ENCODE results near the gene YPEL2.
"Not testable (repeated sequence)": the region's sequence is repeated elsewhere in the genome, so short reads cannot be mapped to it uniquely, and the experiment has no call there.

The YPEL2 gene

DNA sequence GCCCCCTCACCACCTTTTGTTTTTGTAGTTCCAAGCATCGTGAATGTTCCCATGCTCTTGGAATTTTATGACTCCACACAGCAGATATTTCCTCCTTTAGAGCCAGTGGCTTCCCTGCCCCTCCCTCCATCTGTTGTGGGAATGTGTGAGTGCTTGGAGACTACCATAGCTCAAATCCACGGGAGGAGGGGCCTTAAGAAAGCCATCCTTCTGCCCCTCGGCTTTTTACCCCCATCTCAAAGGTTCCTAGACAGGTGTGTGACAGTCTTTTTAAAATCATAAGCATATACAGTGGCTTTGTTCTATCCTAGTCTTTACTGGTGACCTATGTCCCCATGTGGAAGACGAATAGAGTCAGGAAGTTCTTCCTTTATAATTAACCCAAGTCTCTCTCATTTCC is 47.2 kb downstream of the YPEL2 start:
- DNase-seq = no peak

DNA sequence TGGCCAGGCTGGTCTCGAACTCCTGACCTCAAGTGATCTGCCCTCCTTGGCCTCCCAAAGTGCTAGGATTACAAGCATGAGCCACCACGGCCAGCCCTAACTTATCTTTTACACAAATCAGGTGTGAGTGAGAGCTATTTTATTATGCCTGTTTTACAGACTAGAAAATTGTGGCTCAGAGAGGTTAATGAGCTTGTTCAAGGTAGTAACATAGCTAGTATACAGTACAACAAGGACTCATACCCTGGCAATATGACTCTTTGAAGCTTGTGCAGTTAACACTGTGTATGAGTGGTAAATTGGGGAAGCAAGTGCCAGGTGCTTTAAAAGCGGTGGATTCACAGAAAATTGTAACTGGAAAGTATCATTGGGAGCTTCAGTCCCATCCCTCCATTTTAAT is 49.0 kb downstream of the YPEL2 start:
- no peak for DNase-seq

DNA sequence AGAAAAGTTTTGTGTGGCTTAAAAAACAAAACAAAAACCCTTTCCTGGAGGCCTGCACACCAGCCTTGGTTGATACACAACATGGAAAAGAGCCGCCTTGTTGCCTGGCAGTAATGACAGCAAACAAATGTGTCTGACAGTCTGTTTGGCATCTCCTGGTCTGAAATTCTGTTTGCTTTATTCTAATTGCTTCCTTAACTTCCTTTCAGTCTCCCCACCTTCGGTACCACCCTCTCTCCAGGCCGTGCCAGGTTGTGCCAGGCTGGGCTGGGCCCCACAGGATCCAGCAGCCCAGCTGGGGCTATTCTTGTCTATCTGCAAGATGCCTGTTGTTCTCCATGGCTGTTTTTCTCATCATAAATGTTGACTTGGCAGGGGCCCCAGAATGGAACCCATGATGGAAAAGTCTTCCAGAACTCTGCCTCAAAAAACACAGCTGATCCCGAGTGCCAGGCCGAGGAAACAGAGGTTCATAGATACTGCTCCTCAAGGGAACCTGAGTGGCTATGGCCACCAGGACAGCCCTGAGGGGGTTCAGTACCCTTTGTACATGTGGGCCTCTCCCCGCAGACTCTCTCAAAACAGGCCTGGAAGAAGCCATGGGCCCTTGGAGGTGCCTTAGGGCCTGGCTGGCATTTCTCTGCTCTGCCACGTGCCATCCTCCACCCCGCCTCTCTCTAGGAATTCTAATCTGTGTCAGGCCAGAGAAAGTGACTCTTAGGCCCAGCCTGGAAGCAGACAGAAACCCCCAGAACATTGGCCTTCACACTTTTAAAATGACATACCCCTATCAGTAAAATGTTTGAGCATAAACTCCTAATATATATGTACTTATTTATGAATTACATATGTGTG is 50.5 kb downstream of the YPEL2 start:
- no peak for DNase-seq

DNA sequence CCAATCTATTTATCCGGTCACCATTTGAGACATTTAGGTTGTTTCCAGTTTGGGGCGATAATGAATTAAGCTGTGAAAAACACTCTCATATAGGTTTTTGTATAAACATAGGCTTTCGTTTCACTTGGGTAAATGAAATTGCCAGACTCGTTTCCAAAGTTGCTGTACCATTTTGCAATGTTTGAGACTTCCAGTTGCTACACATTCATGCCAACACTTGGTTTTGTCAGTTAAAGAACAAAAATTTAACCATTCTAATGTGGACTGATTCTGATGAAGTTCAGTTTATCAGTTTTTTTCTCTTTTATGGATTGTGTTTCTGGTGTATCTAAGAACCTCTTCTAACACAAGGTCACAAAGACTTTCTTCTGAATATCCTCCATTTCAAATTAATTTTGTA is 52.4 kb downstream of the YPEL2 start:
- DNase-seq = no peak

DNA sequence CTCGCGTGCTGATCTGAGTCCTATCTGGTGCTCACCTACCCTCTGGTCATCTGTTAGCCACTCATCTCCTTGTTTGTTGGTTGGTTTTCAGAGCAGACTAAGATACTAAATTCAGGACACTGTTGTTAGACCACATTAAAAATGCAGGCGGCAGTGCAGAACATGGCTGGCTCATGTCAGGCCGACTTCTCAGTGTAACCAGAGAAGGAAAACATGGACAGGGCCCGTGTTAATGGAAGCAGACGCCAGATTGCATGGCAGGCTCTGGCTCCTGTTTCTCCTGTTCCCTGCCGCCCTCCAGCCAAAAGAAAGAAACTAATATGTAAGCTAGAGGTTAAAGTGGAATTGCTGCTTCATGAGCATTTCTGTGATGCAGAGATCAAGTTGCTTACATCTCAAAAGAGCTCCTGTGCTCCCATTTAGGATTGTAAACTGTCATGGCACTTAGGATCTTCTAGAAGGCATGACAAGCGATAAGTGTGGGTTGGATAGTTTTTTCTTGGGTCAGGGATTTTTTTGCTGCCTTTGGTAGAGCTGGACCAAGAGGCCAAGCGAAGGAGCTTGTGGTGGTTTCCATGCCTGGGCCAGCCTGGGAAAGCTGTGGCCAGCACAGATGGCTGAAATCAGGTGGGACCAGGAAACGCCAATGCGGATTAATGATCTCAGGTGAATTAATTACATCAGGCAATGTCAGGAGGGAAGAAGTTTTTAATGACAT is 56.1 kb downstream of the YPEL2 start:
- no peak for DNase-seq

DNA sequence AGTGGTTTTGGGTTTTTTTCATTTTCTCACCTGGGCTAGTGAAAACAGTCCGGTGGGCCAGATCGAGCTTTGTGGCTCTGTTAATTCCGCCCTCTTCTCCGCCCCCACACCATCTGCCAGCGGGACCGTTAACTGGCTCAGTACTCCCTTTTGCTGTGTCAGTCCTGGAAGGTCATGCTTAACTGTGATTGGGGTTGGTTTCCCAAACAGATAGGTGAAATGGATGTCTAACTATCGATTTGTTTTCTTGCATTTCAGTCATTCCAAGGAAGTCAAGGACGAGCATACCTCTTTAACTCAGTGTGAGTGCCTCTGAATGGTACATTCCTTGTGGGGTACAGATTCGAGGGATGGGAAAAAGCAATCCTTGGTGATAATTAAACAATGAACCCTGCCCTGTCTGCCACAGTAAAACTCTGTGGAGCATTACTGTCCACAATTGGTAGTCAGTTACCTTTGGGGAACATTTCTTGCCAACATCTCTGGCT is 56.7 kb downstream of the YPEL2 start:
- DNase-seq = no peak

DNA sequence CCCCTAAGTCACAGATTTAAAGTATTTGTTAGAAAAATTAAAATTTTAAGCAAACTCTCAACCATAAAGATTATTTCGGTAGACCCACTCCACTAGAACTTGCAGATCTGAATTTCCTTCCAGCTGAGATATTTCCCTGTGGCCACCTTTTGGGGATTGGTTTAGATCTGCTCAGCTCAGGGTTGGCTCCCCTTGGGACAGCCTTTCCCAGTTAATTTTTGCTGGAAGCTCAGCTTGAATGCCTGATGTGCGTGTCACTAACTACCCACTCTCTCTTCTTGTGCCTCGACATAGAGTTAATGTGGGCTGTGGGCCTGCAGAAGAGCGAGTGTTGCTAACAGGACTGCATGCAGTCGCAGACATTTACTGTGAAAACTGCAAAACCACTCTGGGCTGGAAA is 57.6 kb downstream of the YPEL2 start:
- no peak for DNase-seq

DNA sequence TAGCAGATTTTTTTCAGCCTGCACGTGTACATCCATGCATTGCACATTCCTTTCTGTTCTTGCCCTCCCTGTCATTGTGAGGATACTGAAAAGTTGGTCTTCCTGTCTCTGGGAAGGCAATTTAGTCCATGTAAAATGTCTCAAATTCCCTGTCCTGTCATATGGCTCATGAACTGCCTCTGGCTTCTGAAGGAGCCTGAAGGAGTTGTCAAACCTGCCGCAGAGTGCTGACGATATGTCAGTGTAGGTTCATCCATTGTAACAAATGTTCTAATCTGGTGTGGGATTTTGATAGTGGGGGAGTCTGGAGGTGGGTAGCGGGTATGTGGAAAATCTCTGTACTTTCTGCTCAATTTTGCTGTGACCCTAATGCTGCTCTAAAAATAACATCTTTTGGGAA is 59.6 kb downstream of the YPEL2 start:
- no peak for DNase-seq

DNA sequence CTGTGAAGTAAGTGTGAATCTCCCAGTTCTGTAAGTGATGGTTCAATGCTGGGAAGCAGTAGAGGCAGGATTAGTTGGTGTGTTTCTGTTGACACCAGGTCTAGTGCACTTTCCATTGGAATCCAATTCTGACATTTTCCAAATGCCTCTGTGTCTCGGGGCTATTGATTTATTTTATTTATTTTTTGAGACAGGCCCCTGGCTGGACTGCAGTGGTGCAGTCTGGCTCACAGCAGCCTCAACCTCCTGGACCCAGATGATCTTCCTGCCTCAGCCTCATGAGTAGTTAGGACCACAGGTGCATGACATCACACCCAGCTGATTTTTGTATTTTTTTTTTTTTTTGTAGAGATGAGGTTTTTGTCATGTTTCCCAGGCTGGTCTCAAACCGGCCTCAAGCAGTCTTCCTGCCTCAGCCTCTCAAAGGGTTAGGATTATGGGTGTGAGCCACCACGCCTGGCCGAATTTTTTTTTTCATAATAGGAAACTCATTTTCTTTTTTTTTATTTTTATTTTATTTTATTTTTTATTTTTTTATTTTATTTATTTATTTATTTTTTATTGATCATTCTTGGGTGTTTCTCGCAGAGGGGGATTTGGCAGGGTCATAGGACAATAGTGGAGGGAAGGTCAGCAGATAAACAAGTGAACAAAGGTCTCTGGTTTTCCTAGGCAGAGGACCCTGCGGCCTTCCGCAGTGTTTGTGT is 61.7 kb downstream of the YPEL2 start:
- DNase-seq = no peak

DNA sequence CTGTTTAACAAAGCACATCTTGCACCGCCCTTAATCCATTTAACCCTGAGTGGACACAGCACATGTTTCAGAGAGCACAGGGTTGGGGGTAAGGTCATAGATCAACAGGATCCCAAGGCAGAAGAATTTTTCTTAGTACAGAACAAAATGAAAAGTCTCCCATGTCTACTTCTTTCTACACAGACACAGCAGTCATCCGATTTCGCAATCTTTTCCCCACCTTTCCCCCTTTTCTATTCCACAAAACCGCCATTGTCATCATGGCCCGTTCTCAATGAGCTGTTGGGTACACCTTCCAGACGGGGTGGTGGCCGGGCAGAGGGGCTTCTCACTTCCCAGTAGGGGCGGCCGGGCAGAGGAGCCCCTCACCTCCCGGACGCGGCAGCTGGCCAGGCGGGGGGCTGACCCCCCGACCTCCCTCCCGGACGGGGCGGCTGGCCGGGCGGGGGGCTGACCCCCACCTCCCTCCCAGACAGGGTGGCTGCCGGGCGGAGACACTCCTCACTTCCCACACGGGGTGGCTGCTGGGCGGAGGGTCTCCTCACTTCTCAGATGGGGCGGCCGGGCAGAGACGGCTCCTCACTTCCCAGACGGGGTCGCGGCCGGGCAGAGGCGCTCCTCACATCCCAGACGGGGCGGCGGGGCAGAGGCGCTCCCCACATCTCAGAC is 62.4 kb downstream of the YPEL2 start:
- not testable (repeated sequence) for DNase-seq

DNA sequence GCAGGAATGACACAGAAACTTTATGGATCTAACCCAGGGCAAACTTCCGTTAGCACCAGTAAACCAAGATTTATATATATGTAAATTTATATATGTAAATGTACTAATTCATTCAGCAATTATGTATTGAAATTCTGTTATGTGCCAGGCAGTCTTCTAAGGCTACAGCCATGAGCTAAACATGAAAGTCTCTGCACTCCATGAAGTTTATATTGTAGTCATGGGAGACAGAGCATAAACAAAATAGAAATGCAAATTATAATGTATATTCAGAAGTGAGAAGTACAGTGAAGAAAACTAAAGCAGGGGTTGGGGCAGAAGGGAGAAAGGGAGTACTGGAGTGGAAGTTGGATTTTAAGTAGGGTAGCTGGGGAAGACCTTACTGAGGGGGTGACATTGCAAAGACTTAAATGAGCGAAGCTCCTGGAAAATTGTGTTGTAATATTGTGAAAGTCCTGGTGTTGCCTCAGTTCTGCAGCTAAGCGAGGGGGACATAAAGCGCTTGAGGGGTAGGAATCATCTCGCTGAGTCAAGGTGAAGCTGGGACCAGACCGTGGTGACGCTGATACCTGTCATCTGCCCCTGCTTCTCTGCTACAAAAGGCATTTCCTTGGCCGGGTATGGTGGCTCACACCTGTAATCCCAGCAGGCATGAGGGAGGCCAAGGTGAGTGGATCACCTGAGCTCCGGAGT is 64.8 kb downstream of the YPEL2 start:
- no peak for DNase-seq

DNA sequence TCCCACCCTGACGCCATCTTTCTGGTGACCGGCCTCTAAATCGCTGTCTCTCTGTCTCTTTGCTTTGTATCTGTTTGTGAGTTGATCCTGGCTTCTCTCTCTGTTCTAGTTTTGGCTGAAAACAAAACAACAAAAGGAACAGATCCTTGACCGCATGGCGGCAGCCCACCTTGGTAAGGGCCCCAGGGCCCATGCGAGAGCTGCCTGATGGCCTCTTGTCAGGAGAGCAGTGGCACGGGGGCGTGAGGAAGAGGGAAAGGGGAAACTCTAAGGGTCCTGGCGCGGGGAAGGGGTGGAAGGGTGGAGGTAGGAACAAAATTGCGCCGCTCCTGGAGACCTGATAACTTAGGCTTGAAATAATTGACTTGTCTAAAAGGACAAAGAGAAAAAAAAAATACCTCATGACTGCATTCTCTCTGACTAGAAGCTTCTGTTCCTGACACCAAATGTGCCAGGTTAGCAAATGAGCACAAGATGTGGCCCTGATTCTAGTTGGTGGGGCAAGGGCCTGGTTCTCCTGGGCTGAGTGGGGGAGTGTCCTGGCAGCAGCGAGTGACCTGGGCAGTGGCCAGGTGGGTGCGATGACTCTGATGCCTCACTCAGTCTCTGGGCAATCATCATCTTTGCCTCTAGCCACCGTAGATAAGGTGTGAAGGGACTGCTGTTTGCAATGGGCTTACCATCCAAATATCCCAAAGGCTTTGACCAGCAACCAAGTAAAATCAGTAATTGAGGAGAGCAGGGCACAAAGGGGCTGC is 66.0 kb downstream of the YPEL2 start:
- DNase-seq = no peak

DNA sequence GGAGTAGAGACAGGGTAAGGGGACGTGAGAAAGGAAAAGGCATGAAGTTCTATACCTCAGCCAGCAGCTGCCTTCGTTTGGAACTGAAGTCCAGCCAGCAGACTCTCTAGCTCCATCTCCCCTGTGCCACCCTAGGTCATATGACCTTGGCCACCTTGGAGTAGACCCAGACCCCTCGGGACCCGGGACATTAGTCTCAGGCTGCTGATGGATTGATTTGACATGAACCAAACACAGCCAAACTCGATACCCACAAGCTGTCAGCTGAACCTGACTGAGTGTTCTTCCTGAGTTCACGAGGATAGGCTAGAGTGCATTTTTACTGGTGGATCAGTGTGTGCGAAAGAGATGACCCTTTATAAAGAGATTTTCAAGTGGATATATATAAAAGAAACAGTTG is 68.5 kb downstream of the YPEL2 start:
- DNase-seq = no peak

DNA sequence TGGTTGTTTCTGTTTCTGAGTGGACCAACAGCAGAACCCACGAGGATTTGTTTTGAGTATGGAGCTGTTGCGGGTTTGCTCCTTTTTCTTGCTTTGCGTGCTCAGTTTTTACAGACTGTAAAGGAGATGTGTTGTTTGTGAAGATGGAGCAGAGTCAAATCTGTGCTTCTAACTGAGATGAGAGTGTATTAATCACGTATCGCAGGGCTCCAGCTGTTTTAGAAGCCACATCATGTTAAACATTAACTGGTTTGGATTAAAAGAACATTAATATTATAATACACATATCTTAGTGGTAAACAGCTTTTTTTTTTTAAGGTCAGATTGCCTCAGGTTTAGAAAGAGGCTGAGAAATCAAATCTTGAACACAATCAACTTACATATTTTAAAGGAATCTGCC is 69.4 kb downstream of the YPEL2 start:
- no peak for DNase-seq

DNA sequence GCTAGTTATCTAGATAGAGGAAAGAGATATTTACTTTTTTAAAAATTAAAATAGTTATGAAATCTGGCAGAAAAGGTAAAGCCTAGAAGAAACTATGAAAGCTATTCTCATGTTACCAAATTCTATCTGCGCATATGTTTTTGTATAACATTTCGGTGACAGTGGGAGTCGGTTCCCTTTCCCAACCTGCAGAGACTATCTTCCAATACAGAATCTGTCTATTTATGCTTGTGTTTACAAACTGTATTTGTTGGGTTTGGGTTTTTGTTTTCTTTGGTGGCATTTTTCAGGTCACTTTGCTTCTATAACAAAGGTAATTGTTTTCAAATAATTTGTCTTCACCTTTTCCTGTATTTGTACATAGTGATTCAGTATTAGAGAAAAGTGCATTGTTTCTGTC is 69.8 kb downstream of the YPEL2 start:
- no peak for DNase-seq

DNA sequence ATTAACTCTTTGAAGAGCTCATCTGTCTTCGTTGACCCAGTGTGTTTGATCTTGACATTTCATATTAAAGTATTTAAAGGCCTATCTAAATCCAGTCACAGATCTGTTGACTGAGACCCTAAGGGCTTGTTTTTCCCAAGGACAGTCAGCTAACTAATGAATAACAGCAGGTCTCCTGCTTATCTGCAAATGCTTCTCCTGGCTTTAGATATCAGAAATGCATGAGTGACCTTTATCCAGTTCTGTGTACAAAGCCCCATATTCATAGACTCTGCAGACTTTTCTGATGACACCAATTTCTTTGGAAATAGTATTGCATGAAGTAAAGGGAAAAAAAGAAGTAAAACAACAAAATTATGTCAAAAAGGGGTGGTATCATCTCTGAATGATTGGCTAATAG is 70.3 kb downstream of the YPEL2 start:
- DNase-seq = no peak

DNA sequence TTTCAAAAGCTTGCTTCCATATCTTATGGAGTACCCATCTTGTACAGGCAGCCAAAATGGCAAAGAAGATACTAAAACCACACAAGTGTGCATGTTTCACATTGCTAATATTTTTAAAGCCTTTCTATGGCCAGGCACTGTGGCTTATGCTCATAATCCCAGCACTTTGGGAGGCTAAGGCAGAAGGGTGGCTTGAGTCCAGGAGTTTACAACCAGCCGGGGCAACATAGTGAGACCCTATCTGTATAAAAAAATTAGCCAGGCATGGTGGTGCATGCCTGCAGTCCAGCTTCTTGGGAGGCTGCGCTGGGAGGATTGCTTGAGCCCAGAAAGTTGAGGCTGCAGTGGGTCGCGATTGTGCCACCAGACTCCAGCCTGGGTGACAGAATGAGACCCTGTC is 71.3 kb downstream of the YPEL2 start:
- DNase-seq = no peak

DNA sequence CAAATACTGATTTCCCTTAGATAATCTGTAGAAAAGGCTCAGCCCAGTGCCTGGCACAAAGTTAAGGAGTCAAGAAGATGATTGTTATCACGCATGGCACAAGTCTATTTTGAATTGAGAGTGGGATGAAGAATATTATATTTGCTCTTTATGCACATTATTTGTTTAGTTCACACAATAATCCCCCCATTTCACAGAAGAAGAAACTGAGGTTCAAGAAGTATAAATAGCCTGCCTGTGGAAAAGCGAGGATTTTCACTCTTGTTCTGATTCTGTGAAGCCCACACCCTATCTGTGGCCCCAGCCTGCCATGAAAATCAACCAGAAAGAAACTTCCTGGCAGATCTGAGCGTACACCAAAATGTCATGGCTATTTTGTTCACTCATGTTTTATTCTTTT is 73.0 kb downstream of the YPEL2 start:
- no peak for DNase-seq

DNA sequence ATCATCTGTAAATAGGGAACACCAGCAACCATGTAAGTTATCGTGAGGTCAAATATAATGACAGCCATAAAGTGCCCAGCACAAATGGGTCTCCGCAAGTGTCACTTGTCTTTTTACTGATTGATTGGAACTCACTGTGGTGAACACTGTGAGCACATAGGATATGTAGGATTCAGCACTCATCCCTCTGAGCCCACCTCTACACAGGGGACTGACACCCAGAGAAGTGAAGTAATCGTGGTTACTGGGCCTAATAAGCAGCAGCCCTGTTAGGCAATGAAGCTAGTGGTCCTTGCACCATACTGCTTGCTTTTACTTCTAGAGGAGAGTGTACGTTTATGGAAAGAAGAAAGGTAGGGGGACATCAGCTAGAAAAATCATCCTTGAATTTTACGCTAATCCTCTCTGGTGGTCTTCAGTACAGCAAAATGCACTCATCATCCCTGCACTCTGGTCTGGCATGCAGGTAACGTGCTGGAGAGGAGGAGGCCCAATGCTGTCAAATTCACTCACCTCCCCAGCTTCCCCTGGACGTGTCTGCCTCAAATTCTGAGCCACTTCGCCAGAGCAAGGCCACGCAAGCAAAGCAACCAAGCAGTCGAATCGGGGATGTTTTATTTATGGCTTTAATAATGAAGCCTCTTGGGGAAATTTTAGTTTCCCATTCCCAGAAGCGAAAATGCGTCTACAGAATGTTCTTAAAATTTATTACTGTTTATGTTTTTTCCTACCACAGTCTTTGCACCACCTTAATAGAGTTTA is 74.7 kb downstream of the YPEL2 start:
- no peak for DNase-seq

DNA sequence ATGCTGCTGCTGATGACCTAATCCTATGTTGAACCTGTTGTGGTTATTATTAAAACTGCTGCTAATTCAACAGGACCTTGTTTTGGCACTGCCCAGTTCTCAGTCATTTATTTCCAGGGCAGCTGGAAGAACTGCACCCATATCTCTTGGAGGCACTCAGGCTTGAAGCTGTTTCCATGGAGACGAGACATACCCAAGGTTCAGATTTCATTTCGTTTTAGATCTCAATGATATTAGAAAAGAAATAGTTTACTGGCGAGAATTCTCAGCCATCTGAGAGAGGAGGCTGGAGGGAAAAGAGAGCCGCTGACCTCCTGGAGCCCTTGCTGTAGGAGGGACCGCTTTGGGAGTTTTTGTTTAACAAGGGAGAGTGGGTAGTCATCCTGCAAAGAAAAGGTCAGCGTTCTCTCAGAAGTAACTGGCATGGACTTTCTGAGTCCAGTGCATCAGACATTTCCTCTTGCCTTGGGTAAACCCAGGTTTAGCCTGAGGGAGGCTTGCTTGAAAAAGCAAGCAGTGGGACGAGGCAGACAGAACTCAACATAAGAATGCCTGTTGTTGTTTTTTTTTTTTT is 75.4 kb downstream of the YPEL2 start:
- DNase-seq = no peak
